NCI-H1694 treated with DMSO at 0.1 percent for 48 hours (cell line): ENCODE data around the gene TRAM2.

ENCODE experiments used
- DNase-seq: peaks from one replicate; lab custom pipeline; 2025; lab: John Stamatoyannopoulos, UW

TRAM2 gene

GRCh38 chr6:52545406-52546119 lies 31.3 kb downstream of the TRAM2 start:
- DNase-seq, result no peak

- DNase-seq, result no peak
These were observed 32.1 kb downstream of the TRAM2 start for GRCh38 chr6:52544602-52545405.

GRCh38 chr6:52543729-52544601 lies 32.9 kb downstream of the TRAM2 start:
- DNase-seq, result no peak

- no peak for DNase-seq
These were observed 33.6 kb downstream of the TRAM2 start for GRCh38 chr6:52543262-52543661.

DNA sequence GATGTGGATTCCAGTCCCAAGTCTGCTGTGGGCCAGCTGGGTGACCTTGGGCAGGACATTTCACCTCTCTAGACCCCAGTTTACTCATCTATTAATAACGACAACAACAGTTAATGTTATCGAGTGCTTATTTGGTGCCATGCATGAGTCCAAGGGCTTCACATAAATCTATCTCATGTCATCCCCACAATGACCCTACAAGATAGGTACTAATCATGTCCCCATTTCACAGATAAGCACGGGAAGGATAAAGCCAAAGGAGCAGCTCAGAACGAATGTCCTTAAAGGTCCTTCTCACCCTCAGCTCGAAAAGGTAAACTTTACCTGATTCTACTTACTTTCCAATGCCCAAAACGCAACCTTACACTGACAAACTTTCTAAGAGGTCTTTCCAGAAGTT lies 35.7 kb downstream of the TRAM2 start:
- no peak for DNase-seq

- no peak for DNase-seq
These were observed 36.5 kb downstream of the TRAM2 start for GRCh38 chr6:52540286-52540902.

DNA sequence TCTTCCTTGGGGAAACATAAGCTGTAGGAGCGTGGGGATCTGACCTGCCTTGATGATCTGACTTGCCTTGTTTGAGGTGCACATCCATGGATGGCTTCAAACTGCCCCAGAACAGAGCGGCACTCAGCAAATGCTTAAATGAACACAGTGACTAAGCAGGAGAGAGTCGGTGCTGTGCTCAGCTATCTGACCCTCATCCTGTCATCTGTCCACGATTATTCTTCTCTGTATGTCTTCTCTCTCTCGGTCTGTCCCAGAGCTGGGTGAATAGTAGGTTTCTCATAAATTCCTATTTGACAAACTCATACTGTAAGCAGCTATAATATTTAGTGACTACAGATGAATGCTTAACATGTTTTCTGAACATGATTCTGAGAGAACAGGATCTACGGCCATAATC lies 37.3 kb downstream of the TRAM2 start:
- DNase-seq, result no peak

- no peak for DNase-seq
These were observed 37.9 kb downstream of the TRAM2 start for GRCh38 chr6:52538901-52539354.

GRCh38 chr6:52538252-52538900 lies 38.5 kb downstream of the TRAM2 start:
- no peak for DNase-seq

GRCh38 chr6:52537001-52537753 lies 39.7 kb downstream of the TRAM2 start:
- no peak for DNase-seq

DNA sequence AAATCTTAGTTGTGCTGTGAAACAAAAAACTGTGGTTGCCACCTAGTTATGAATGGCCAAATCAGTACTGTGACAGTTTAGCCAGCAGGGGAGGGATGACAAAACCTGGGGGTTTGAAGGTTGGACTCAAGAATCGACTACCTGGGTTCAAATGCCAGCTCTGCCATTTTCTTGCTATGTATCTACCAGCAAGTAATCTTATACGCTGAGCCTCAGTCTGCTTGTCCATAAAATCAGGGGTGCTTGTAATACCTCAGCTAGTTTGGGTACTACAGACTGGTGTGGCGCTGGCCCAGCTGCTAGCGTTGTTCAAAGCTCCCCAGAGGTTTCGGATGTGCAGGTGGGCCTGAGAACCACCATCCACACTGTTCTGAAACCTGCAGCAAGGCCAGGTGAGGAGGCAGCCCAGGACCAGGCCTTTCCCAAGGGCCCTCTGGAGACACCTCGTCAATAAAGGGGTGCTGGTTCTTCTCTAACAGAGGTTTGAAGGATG lies 40.4 kb downstream of the TRAM2 start:
- DNase-seq, result no peak

DNA sequence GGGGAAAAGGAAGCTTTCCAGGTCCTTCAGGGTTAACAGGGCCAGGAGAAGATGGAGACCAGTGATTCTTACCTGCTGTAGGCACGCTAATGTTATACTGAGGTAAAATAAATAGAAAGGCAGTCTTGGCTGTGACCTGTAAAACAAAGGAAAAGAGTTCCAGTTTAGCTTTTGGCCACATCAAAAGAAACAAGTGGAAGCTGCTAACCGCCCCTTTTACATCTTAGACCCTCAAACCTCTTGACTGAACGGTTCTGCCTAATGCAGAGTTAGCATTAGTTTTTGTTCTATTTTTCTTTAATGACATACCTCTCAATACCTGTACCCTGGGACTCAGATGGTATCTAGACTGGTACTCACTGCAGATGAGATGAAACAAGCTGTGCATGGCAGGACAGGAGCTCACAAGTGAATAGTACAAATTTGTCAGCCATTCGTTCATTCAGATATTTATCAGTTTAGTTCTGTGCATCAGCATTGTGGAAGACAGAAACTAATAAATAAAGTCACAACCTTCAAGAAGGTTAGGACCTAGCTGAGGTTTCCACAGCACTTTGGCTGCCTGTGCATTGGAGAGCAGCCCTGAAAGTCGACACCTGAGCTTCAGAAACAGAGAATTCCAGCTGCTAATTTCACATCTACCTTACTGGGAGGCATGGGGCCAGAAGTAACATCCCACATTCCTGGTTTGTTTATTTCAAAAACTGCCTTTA lies 41.0 kb downstream of the TRAM2 start:
- no peak for DNase-seq

DNA sequence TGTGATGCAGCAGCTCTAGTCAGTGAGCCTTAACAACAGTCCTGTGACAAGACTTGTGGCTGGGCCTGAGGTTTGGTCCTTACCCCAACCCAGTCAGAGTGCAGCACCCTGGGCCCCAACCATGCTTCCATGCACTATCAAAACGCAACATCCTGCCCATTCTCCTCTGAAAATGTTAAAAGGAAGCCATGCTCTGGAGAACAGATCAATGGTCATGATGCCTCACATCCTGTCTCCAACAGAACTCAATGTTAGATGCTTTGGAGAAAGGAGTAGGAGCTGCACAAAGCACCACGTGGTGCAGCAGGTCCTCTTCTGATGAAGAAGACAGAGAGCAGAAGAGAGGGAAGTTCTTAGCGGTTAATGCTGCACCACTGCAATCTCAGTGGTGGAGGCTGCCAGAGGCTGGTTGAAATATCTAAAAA lies 41.9 kb downstream of the TRAM2 start:
- no peak for DNase-seq

DNA sequence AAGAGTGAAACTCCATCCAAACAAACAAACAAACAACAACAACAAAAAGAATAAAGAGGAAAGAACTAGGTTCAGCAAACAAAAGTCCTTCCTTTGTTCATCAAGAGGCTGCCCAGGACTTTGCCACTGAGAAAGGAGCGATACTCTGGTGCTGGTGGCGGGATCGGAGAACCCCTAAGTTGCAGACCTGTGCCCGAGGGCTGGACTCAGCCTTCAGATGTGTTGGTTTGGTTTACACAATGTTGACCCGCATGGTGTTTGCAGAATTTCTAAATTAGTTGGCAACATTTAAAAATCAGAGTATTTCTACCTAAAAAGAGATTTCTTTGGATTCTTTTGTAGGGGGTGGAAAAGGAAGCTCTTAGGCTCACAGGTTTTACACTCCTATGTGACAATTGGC lies 42.5 kb downstream of the TRAM2 start:
- DNase-seq, result no peak

DNA sequence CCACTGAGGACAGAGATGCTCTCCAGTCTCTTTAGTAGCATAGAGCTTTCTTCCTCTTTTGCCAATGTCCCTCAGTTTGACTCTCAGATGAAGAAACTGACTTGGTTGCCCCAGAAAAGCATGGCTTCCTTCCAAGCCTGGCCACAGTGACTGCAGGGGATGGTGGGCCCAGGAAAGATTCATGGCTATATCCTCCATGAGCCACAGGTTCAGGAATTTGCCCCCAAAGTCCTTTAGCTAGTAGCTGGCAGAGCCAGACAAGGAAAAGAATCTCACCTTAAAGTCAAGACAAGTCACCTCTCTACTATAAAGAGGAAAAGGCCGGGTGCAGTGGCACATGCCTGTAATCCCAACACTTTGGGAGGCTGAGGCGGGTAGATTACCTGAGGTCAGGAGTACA lies 43.4 kb downstream of the TRAM2 start:
- DNase-seq, result no peak

GRCh38 chr6:52532457-52532856 lies 44.4 kb downstream of the TRAM2 start:
- no peak for DNase-seq

DNA sequence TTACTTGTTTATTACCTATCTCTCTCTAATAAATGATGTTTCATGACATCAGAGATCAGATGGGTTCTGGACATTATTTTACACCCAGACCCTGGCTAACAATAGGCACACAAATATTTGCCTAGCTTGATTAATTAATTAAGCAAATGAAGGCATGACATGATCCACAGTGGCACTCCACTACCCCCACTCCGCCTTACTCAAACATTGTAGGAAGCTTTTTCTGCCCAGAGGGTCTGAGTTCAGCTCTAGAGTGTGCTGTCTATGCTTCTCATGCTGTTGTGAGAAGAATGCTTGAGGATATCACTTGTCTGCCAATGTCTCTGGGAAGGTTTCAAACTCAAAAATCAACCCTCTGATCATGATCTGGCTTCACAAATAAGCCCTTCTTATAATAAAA lies 45.0 kb downstream of the TRAM2 start:
- no peak for DNase-seq

GRCh38 chr6:52531396-52531795 lies 45.5 kb downstream of the TRAM2 start:
- no peak for DNase-seq

- DNase-seq, result no peak
These were observed 46.5 kb downstream of the TRAM2 start for GRCh38 chr6:52530351-52530750.

DNA sequence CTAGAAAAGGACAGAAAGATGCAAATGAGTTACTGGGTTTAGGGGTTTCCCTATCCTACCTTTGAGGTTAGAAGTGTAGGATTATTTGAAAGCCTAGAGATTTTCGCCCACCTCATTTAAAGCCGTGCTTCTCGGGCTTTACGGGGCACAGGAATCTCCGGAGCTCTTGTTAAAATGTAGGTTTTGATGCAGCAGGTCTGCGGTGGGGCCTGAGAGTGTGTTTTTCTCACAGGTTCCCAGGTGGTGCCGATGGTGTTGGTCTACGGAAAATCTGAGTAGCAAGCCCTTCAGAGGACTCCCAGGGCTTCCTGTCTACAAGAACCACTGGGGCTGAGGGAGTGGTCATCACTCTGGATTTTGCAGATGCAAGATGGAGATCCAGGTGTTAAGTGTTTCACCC lies 47.5 kb downstream of the TRAM2 start:
- no peak for DNase-seq
